Motor neuron (in vitro differentiated cells): Measurements from ENCODE around the gene NIPAL4. TPM values are rescaled to one million over a fixed set of nuclear protein-coding genes. Genes with fewer than 3 reads are reported as not detected.
A peak's percentile ranks its signal among the peaks of the same experiment; 100 is the strongest.
"Not testable (repeated sequence)": the region's sequence is repeated elsewhere in the genome, so short reads cannot be mapped to it uniquely, and the experiment has no call there.

ENCODE experiments used
- ATAC-seq, 8 experiments: fragments of 200-7000 bp; cut with Tn5 transposase; replicated peaks in 6 of 8; 2 replicates each; pipeline ENCODE4 v1.8.0; 2021; ENCODE audit warnings: mild to moderate bottlenecking in 8 of 8, moderate library complexity in 8 of 8
- H3K27ac ChIP-seq, 2 donors: fragments of 250-450 bp; sonication (Bioruptor Pico); 2 replicates each; pipeline ENCODE4 v1.9.0; 2021; ENCODE audit warnings: antibody characterized with exemption in 2 of 2, mild to moderate bottlenecking in 2 of 2, moderate library complexity in 1 of 2
- H3K4me1 ChIP-seq, 2 donors: fragments of 250-450 bp; sonication (Bioruptor Pico); replicated peaks in 1 of 2; 2 replicates each; pipeline ENCODE4 v1.6.1; 2021; ENCODE audit warnings: antibody characterized with exemption in 2 of 2, mild to moderate bottlenecking in 2 of 2, moderate library complexity in 1 of 2
- H3K4me3 ChIP-seq, 5 donors: fragments of 250-450 bp; sonication (Bioruptor Pico); 2 replicates each; pipeline ENCODE4 v1.9.0; 2021; ENCODE audit warnings: antibody characterized with exemption in 5 of 5, mild to moderate bottlenecking in 5 of 5, moderate library complexity in 4 of 5
- WGBS, 10 experiments: fragments of 450-650 bp; shearing (Covaris generic); methylation state at CpG; one replicate each; pipeline ENCODE4 v1.0.0; 2022; 5-methylcytosine and 5-hydroxymethylcytosine counted together
- in situ Hi-C, 9 experiments: fragments of 400-800 bp; cut with MboI; loops; one replicate each; pipeline ENCODE4 v1.15.0; 2021; ENCODE audit warnings: low sequenced_read_pairs in 9 of 9, low pct_unique_long_range_greater_than_20kb in 2 of 9; ENCODE audit not compliant: unreplicated experiment in 9 of 9
- total RNA-seq, 8 experiments: library from RNA; unstranded; fragments of 300-600 nt; gene quantifications; 2 replicates each; pipeline versions ENCODE4 v1.2.3 to v1.2.4, GENCODE V29; 2022

Gene NIPAL4
- total RNA-seq, 8 experiments from 2014 or later: 0.16 to 5.9 (median 0.62) TPM

GRCh38 chr5:157479612-157480510 lies 19.8 kb downstream of the NIPAL4 start:
- in situ Hi-C loops: loop anchor here in 2 of 9 experiments (10.0 to 25.0 kb wide), 3 partner anchors 115 to 232 kb away; a partner anchor contains a TSS
- H3K27ac ChIP-seq: no peak overlapping the region

GRCh38 chr5:157481265-157481664 lies 21.3 kb downstream of the NIPAL4 start:
- in situ Hi-C loops: loop anchor here in 2 of 9 experiments (25.0 kb wide), 2 partner anchors 144 to 231 kb away; a partner anchor contains a TSS

More at GRCh38 chr5:157479612-157480510, 19.8 kb downstream of the NIPAL4 start:
- no peak for ATAC-seq
- H3K4me3 ChIP-seq: no peak overlapping the region
- 40 to 93% (median 70%) methylated on average over 1 to 10 of the region's 15 CpGs; no CpG with 5 or more reads in 2 of the 10 experiments for WGBS, 10 experiments
- no peaks in the 10 kb centered on the region for H3K4me1 ChIP-seq

GRCh38 chr5:157481666-157482065 lies 21.7 kb downstream of the NIPAL4 start:
- in situ Hi-C loops: loop anchor here in 2 of 9 experiments (25.0 kb wide), 2 partner anchors 144 to 231 kb away; a partner anchor contains a TSS
- no peak overlapping the region for H3K4me3 ChIP-seq
- ATAC-seq: no peak
- H3K4me1 ChIP-seq: no peaks in the 10 kb centered on the region
- 90 to 100% (median 98%) methylated on average over 1 to 5 of the region's 7 CpGs; no CpG with 5 or more reads in 4 of the 10 experiments for WGBS, 10 experiments
- no peak overlapping the region for H3K27ac ChIP-seq

More at GRCh38 chr5:157481265-157481664, 21.3 kb downstream of the NIPAL4 start:
- no peak overlapping the region for H3K4me3 ChIP-seq
- WGBS, 10 experiments: 82 to 100% (median 100%) methylated on average over 1 to 3 of the region's 4 CpGs; no CpG with 5 or more reads in 4 of the 10 experiments
- H3K4me1 ChIP-seq: no peaks in the 10 kb centered on the region
- no peak overlapping the region for H3K27ac ChIP-seq
- no peak for ATAC-seq

- in situ Hi-C loops: loop anchor here in 2 of 9 experiments (25.0 kb wide), 2 partner anchors 145 to 230 kb away; a partner anchor contains a TSS
These were observed 22.7 kb downstream of the NIPAL4 start for GRCh38 chr5:157482702-157483101.

GRCh38 chr5:157484768-157485167 lies 24.8 kb downstream of the NIPAL4 start:
- H3K4me1 ChIP-seq: no peaks in the 10 kb centered on the region
- 0 to 100% (median 85%) methylated on average over 2 to 5 of the region's 5 CpGs; no CpG with 5 or more reads in 4 of the 10 experiments for WGBS, 10 experiments
- in situ Hi-C loops: loop anchor here in 2 of 9 experiments (25.0 kb wide), 2 partner anchors 147 to 228 kb away; a partner anchor contains a TSS
- no peak overlapping the region for H3K27ac ChIP-seq
- H3K4me3 ChIP-seq: no peak overlapping the region
- ATAC-seq: peak in 3 of 8 experiments; percentile 70 to 90 (median 90)

More at GRCh38 chr5:157482702-157483101, 22.7 kb downstream of the NIPAL4 start:
- 100% methylated on average over 1 of the region's 2 CpGs; no CpG with 5 or more reads in 7 of the 10 experiments for WGBS, 10 experiments
- H3K27ac ChIP-seq, H3K4me1 ChIP-seq, H3K4me3 ChIP-seq, ATAC-seq: not testable (repeated sequence)

- no peak for ATAC-seq
- H3K4me3 ChIP-seq: no peak overlapping the region
- H3K27ac ChIP-seq: no peak overlapping the region
- in situ Hi-C loops: loop anchor here in 2 of 9 experiments (25.0 kb wide), 2 partner anchors 148 to 227 kb away; a partner anchor contains a TSS
- WGBS, 10 experiments: 71 to 100% (median 89%) methylated on average over 1 to 2 of the region's 2 CpGs; no CpG with 5 or more reads in 3 of the 10 experiments
- H3K4me1 ChIP-seq: no peaks in the 10 kb centered on the region
These were observed 25.3 kb downstream of the NIPAL4 start for GRCh38 chr5:157485340-157485739.

GRCh38 chr5:157485811-157486210 lies 25.8 kb downstream of the NIPAL4 start:
- in situ Hi-C loops: loop anchor here in 2 of 9 experiments (25.0 kb wide), 2 partner anchors 149 to 226 kb away; a partner anchor contains a TSS
- Histone ChIP-seq H3K4me1 (no peaks in the 10 kb centered on the region), H3K4me3 (no peak overlapping the region), H3K27ac (no peak overlapping the region)
- 80 to 100% (median 98%) methylated on average over 1 to 3 of the region's 3 CpGs; no CpG with 5 or more reads in 4 of the 10 experiments for WGBS, 10 experiments
- no peak for ATAC-seq

- in situ Hi-C loops: loop anchor here in 2 of 9 experiments (25.0 kb wide), 2 partner anchors 149 to 226 kb away; a partner anchor contains a TSS
- no peak for ATAC-seq
- 81 to 89% (median 86%) methylated on average over 1 to 6 of the region's 8 CpGs; no CpG with 5 or more reads in 7 of the 10 experiments for WGBS, 10 experiments
- no peak overlapping the region for H3K4me3 ChIP-seq
- H3K4me1 ChIP-seq: no peaks in the 10 kb centered on the region
- H3K27ac ChIP-seq: no peak overlapping the region
These were observed 26.2 kb downstream of the NIPAL4 start for GRCh38 chr5:157486221-157486681.

GRCh38 chr5:157486861-157487260 lies 26.8 kb downstream of the NIPAL4 start:
- Histone ChIP-seq H3K4me1 (no peaks in the 10 kb centered on the region), H3K27ac (no peak overlapping the region), H3K4me3 (no peak overlapping the region)
- WGBS, 10 experiments: 33 to 77% (median 56%) methylated on average over 1 to 2 of the region's 3 CpGs; no CpG with 5 or more reads in 3 of the 10 experiments
- no peak for ATAC-seq
- in situ Hi-C loops: loop anchor here in 2 of 9 experiments (25.0 kb wide), 2 partner anchors 150 to 225 kb away; a partner anchor contains a TSS

- no peak overlapping the region for H3K4me3 ChIP-seq
- H3K4me1 ChIP-seq: no peaks in the 10 kb centered on the region
- H3K27ac ChIP-seq: no peak overlapping the region
- in situ Hi-C loops: loop anchor here in 2 of 9 experiments (25.0 kb wide), 2 partner anchors 150 to 225 kb away; a partner anchor contains a TSS
- ATAC-seq: peak in 1 of 8 experiments; percentile 12
- WGBS, 10 experiments: 63 to 100% methylated on average over 1 to 2 of the region's 3 CpGs; no CpG with 5 or more reads in 8 of the 10 experiments
These were observed 27.3 kb downstream of the NIPAL4 start for GRCh38 chr5:157487358-157487757.

- Histone ChIP-seq H3K4me3 (no peak overlapping the region), H3K27ac (no peak overlapping the region), H3K4me1 (no peaks in the 10 kb centered on the region)
- ATAC-seq: no peak
- in situ Hi-C loops: loop anchor here in 2 of 9 experiments (25.0 kb wide), 2 partner anchors 154 to 221 kb away; a partner anchor contains a TSS
- WGBS, 10 experiments: 61 to 100% (median 92%) methylated on average over 1 to 6 of the region's 11 CpGs; no CpG with 5 or more reads in 2 of the 10 experiments
These were observed 31.5 kb downstream of the NIPAL4 start for GRCh38 chr5:157491471-157491995.

- Histone ChIP-seq H3K4me1 (no peaks in the 10 kb centered on the region), H3K27ac (no peak overlapping the region), H3K4me3 (no peak overlapping the region)
- WGBS, 10 experiments: 73 to 100% (median 100%) methylated on average over 2 to 3 of the region's 9 CpGs; no CpG with 5 or more reads in 7 of the 10 experiments
- no peak for ATAC-seq
- in situ Hi-C loops: loop anchor here in 2 of 9 experiments (25.0 kb wide), 2 partner anchors 156 to 219 kb away; a partner anchor contains a TSS
These were observed 32.9 kb downstream of the NIPAL4 start for GRCh38 chr5:157492886-157493285.
